Naive thymus-derived CD4-positive, alpha-beta T cell (primary cell): Measurements from ENCODE around the gene NUTM2E. TPM values are rescaled to one million over a fixed set of nuclear protein-coding genes. Genes with fewer than 3 reads are reported as not detected.
A peak's percentile ranks its signal among the peaks of the same experiment; 100 is the strongest.
"Not testable (repeated sequence)": the region's sequence is repeated elsewhere in the genome, so short reads cannot be mapped to it uniquely, and the experiment has no call there.

Source experiments
- ATAC-seq: fragments of 150-1000 bp; cut with Tn5 transposase; 2 replicates; pipeline ENCODE4 v1.10.0; 2021; ENCODE audit warnings: mild to moderate bottlenecking, moderate library complexity
- CTCF ChIA-PET: fragments of 350-600 bp; sonication (Branson Sonifier 250); formaldehyde crosslinking; loops from one replicate; lab custom pipeline; 2021; ENCODE audit warnings: antibody characterized with exemption; lab: Charles Lee
- POLR2A ChIA-PET: fragments of 350-600 bp; sonication (Branson Sonifier 250); formaldehyde crosslinking; loops from one replicate; lab custom pipeline; 2021; ENCODE audit warnings: antibody characterized with exemption, inconsistent platforms; lab: Charles Lee
- DNase-seq, 9 donors: peaks; one replicate each; pipeline versions ENCODE4 v3.0.0 to v3.0.0-alpha.2; 2020 to 2022; ENCODE audit warnings: mixed read lengths in 1 of 9
- H3K27ac ChIP-seq: one replicate; pipeline ENCODE4 v1.7.0; 2013; ENCODE audit warnings: mild to moderate bottlenecking, low read depth, low read length, moderate library complexity
- H3K27me3 ChIP-seq, 2 donors: one replicate each; pipeline ENCODE4 v1.7.0; 2013; ENCODE audit warnings: low read length in 2 of 2, mild to moderate bottlenecking in 2 of 2, moderate library complexity in 2 of 2; ENCODE audit not compliant: control insufficient read depth in 2 of 2, insufficient read depth in 2 of 2
- H3K36me3 ChIP-seq, 3 experiments: 1 replicate in 2 of 3; 2 replicates in 1 of 3; pipeline ENCODE4 v1.7.0; 2013; ENCODE audit warnings: low read length in 3 of 3, mild to moderate bottlenecking in 3 of 3, moderate library complexity in 1 of 3; ENCODE audit not compliant: insufficient read depth in 3 of 3, control insufficient read depth in 2 of 3
- H3K4me1 ChIP-seq, 2 donors: one replicate each; pipeline ENCODE4 v1.7.0; 2013; ENCODE audit warnings: low read length in 2 of 2, mild to moderate bottlenecking in 2 of 2, moderate library complexity in 1 of 2; ENCODE audit not compliant: control insufficient read depth in 2 of 2, insufficient read depth in 2 of 2
- H3K4me3 ChIP-seq: 2 replicates; pipeline ENCODE4 v1.7.0; 2013; ENCODE audit warnings: mild to moderate bottlenecking, low read length
- H3K9me3 ChIP-seq, 3 experiments: 1 replicate in 2 of 3; 2 replicates in 1 of 3; pipeline ENCODE4 v1.7.0; 2013; ENCODE audit warnings: low read length in 3 of 3; ENCODE audit not compliant: control insufficient read depth in 2 of 3
- H3K27ac Mint-ChIP-seq, 9 donors: one replicate each; pipeline ENCODE4 v1.8.0; 2020 to 2022; ENCODE audit warnings: mixed read lengths in 9 of 9, mild to moderate bottlenecking in 8 of 9, moderate library complexity in 5 of 9, inconsistent platforms in 2 of 9
- H3K27me3 Mint-ChIP-seq, 5 donors: one replicate each; pipeline ENCODE4 v1.8.0; 2021 to 2022; ENCODE audit warnings: mixed read lengths in 5 of 5, mild to moderate bottlenecking in 1 of 5
- H3K36me3 Mint-ChIP-seq, 5 donors: one replicate each; pipeline ENCODE4 v1.8.0; 2020 to 2022; ENCODE audit warnings: mixed read lengths in 5 of 5, mild to moderate bottlenecking in 3 of 5, inconsistent platforms in 1 of 5
- H3K4me1 Mint-ChIP-seq, 7 donors: one replicate each; pipeline ENCODE4 v1.8.0; 2020 to 2022; ENCODE audit warnings: mixed read lengths in 7 of 7, mild to moderate bottlenecking in 3 of 7, inconsistent platforms in 1 of 7
- H3K4me3 Mint-ChIP-seq, 10 donors: one replicate each; pipeline ENCODE4 v1.8.0; 2020 to 2022; ENCODE audit warnings: mild to moderate bottlenecking in 10 of 10, mixed read lengths in 10 of 10, moderate library complexity in 6 of 10, inconsistent platforms in 2 of 10
- H3K9me3 Mint-ChIP-seq, 11 donors: one replicate each; pipeline ENCODE4 v1.8.0; 2020 to 2022; ENCODE audit warnings: mixed read lengths in 11 of 11, mild to moderate bottlenecking in 4 of 11, inconsistent platforms in 1 of 11, moderate library complexity in 1 of 11
- intact Hi-C, 2 donors: fragments of 100-400 bp; cut with micrococcal nuclease; formaldehyde crosslinking; loops; one replicate each; pipeline ENCODE4 v1.15.1; 2023
- polyA plus RNA-seq, 2 donors: library from polyadenylated mRNA; unstranded; fragments of 300-500 nt; fragmentation: Illumina TruSeq; gene quantifications; one replicate each; pipeline ENCODE4 v1.2.3, GENCODE V29; 2021
- total RNA-seq, 6 experiments: library from RNA in 5 of 6; stranded (reverse) in 5 of 6; gene quantifications; 1 replicate in 5 of 6; 2 replicates in 1 of 6; pipeline ENCODE4 v1.2.3 and lab custom pipeline; 2021 to 2026

The NUTM2E gene, protein sequence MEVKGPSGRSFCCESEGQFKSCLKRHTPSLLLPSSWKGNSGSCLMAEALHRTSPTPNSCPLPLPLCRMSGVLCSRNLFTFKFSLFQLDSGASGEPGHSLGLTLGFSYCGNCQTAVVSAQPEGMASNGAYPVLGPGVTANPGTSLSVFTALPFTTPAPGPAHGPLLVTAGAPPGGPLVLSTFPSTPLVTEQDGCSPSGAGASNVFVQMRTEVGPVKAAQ (N-terminal part only)
- total RNA-seq = under 1 TPM; 0.12 to 0.89 (median 0.49) TPM
- not detected for polyA plus RNA-seq
- total RNA-seq (lab: John Stamatoyannopoulos, UW) = 1.5 reads per million, percentile 4 among the genes with 10 or more reads in this experiment

DNA sequence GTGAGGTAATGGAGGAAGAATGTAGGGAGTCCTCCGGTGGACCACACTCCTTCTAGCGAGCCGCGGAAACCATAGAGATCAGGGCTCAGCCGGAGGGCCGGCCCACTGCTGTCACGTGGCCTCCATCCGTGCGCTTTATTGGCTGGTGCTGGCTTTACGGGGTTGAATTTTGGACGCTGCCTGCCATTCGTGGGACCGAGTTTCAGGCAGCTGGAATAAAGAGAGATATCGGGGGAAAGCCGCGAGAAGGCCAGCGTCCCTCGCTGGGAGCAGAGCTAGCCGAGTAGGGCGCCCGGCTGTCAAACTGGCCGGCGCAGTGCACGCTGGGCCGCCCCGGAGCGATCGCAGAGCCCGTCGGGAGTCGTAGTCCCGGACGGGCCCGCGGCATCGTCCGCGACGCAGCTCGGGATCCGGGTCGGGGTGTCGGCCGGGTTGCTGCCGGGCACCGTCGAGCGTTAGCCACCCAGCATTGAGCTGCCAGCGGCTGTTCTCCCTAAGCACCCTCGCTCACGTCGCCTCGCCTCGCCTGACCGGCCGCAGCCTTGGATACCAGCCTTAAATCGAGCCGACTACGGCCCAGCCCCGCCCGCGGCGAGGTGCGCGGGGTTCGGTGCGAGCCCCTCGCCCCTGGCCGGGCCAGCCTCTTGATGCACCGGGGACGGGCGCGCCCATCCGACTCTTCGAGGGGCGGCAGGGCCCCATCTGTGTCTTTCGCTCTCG lies at the start of gene NUTM2E:
Gene NUTM2E, plus strand, starts transcription at position 244 of the 720 bp plus-strand sequence. CDS start 15,002 bp downstream, outside the sequence.
- peaks cover 12 to 44% (median 27%) of the 10 kb centered on the region in 7 donors for H3K4me1 Mint-ChIP-seq
- H3K4me1 ChIP-seq = peaks cover 7 to 11% of the 10 kb centered on the region in 2 donors
- H3K4me3 ChIP-seq = peak within 1 kb of the TSS; percentile 62
- H3K27me3 ChIP-seq, H3K9me3 ChIP-seq, CTCF ChIA-PET, H3K36me3 Mint-ChIP-seq, H3K9me3 Mint-ChIP-seq, H3K27me3 Mint-ChIP-seq, H3K36me3 ChIP-seq: not testable (repeated sequence)
- peak within 1 kb of the TSS; percentile 72 for H3K27ac ChIP-seq
- POLR2A ChIA-PET = interaction anchor here (1.4 kb wide), 1 partner anchor 252 kb away, joined by 3 read pairs; no protein-coding TSS in a partner anchor
- DNase-seq (peak; percentile 65 to 87 (median 81)), ATAC-seq (peak; percentile 96)
- intact Hi-C loops = loop anchor here in 1 of 2 donors (10.0 kb wide), 1 partner anchor 378 kb away; the partner anchor contains the start of gene ANXA11
- H3K27ac Mint-ChIP-seq = peak within 1 kb of the TSS; percentile 86 to 98 (median 91)
- peak within 1 kb of the TSS; percentile 79 to 98 (median 92) for H3K4me3 Mint-ChIP-seq

DNA sequence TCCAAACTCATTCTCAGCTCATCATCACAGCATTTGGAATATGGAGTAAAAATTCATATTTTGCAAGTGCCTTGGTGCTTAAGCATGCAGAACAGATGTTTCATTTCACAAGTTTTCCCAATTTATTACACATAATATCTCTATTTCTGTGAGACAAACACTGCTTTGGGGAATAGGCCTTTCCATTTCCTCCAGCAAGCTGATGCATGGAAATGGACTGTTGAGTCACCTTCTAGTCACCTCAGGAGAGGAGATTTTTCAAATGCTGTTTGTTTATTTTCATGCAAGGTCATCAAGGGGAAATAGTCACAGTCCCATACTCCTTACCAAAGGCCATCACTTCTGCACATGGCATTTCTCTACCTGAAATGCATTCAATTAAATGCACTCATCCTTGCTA lies 48.5 kb upstream of the NUTM2E start:
- H3K9me3 Mint-ChIP-seq, DNase-seq, H3K4me1 ChIP-seq, H3K36me3 ChIP-seq, CTCF ChIA-PET, H3K27me3 ChIP-seq, H3K27ac Mint-ChIP-seq, POLR2A ChIA-PET, ATAC-seq, H3K36me3 Mint-ChIP-seq, H3K4me3 Mint-ChIP-seq, H3K4me3 ChIP-seq, H3K4me1 Mint-ChIP-seq, H3K27me3 Mint-ChIP-seq, H3K9me3 ChIP-seq, H3K27ac ChIP-seq: not testable (repeated sequence)
- intact Hi-C loops = loop anchor here in 1 of 2 donors (2.0 kb wide), 1 partner anchor 151 kb away; no protein-coding TSS in a partner anchor

DNA sequence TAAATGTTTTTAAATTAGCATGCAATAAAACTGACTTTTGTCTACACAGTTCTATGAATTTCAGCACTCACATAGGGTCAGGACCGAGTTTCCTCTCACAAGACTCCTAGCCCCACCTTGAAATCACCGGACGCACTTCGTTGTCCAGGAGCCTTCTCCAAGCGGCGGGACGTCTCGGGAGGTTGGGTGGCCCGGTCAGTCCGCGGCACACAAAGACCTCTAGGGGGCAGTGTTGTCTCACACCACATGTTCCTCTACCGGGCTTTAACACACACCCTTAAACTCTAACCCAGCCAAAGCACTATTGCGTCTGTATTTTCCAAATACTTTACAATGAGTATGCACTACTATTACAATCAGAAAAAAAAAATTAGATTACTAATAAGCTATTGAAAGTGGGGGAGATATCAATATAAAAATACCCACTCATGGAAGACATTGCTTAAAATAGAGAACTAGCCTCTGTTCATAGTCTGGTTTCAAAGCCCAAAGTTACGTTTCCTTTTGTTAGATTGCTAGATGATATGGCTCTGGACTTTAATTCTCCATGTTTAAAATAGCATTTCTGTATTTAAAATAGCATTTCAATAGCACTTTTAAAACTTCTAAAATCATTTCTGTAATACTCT lies 47.1 kb upstream of the NUTM2E start:
- H3K4me1 ChIP-seq, H3K36me3 ChIP-seq, H3K4me3 ChIP-seq, POLR2A ChIA-PET, H3K9me3 Mint-ChIP-seq, H3K4me1 Mint-ChIP-seq, H3K9me3 ChIP-seq, H3K27me3 ChIP-seq, H3K36me3 Mint-ChIP-seq, H3K27ac Mint-ChIP-seq, H3K4me3 Mint-ChIP-seq, H3K27me3 Mint-ChIP-seq, H3K27ac ChIP-seq: not testable (repeated sequence)
- ATAC-seq = peak; percentile 94
- peak; percentile 26 to 64 (median 43) for DNase-seq
- intact Hi-C loops = loop anchor here in 1 of 2 donors (2.0 kb wide), 1 partner anchor 149 kb away; no protein-coding TSS in a partner anchor
- CTCF ChIA-PET = interaction anchor here (0.6 to 0.7 kb wide), 3 partner anchors 229 to 1134 kb away, joined by 3 read pairs; no protein-coding TSS in a partner anchor

DNA sequence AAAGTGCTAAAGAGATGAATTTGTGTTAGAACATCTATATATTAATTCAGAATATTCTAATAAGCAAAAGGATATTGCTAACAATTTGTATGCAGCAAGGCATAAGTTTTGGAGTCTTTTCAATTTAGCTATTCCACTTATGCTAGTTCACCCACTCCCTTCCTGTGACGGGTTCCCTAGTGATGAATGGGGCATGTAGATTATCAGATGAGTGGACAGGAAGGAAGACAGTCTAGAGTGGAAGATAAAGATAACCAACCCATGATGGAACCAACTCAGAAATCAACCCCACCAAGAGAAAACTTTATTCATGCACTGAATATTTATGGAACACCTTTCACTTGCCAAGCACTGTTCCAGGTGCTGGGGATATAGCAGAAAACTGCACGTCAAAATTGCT lies 46.5 kb upstream of the NUTM2E start:
- DNase-seq, H3K9me3 ChIP-seq, H3K27me3 Mint-ChIP-seq, H3K4me1 Mint-ChIP-seq, POLR2A ChIA-PET, ATAC-seq, H3K27ac ChIP-seq, H3K36me3 Mint-ChIP-seq, H3K4me3 ChIP-seq, H3K4me1 ChIP-seq, H3K4me3 Mint-ChIP-seq, H3K27me3 ChIP-seq, H3K36me3 ChIP-seq, H3K9me3 Mint-ChIP-seq, H3K27ac Mint-ChIP-seq: not testable (repeated sequence)
- CTCF ChIA-PET = interaction anchor here (0.7 kb wide), 1 partner anchor 229 kb away, joined by 3 read pairs; no protein-coding TSS in a partner anchor
- intact Hi-C loops = loop anchor here in 1 of 2 donors (2.0 kb wide), 1 partner anchor 149 kb away; no protein-coding TSS in a partner anchor

DNA sequence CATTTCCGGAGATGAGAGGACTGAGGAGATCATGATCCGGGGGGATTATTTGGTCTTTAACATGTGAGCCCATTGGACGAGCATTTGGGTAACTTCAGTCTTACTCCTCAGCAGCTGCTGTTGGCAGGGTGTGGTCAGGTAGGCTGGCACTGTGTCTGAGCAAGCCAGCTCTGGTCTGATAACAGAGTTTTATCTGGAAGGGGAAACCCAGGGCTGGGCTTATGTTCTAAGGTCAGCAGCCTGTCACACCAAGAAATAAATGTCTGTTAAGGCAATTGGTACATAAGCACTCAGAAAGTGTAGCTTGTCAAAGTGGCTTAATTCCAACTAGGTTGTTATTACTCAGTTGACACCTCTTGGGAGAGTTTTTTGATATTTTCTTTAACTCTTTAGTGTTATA lies 45.0 kb upstream of the NUTM2E start:
- H3K9me3 ChIP-seq, H3K27me3 ChIP-seq, H3K36me3 ChIP-seq, H3K4me3 ChIP-seq, H3K27ac ChIP-seq, H3K27ac Mint-ChIP-seq, DNase-seq, H3K9me3 Mint-ChIP-seq, intact Hi-C loops, ATAC-seq, H3K36me3 Mint-ChIP-seq, POLR2A ChIA-PET, H3K4me1 ChIP-seq, H3K4me1 Mint-ChIP-seq, H3K4me3 Mint-ChIP-seq, CTCF ChIA-PET, H3K27me3 Mint-ChIP-seq: not testable (repeated sequence)

DNA sequence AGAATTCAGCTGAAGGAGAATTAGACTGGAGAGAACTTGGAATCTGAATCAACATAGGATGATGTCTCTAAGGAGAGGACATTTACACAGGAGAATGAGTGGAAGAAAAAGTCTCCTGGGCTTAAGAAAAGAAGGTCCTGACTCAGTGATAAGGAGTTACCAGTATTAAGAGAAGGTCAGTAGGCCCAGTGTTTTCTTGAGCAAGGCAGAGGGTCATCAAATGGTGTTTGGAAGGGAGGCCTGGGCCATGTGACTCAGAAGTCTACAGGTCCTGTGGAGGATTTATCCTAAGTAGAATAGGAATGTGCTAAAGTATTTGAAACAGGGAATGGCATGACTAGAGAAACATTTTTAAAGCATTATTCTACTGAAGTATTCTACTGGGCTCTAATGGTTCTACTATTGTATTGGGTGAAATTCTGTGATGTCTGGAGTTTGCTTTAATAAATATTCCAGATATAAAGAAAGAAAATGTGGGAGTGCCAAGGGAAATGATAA lies 39.0 kb upstream of the NUTM2E start:
- H3K4me1 Mint-ChIP-seq, H3K9me3 Mint-ChIP-seq, H3K27ac Mint-ChIP-seq, H3K27ac ChIP-seq, H3K27me3 Mint-ChIP-seq, H3K4me3 ChIP-seq, CTCF ChIA-PET, POLR2A ChIA-PET, H3K9me3 ChIP-seq, H3K36me3 ChIP-seq, intact Hi-C loops, DNase-seq, H3K36me3 Mint-ChIP-seq, ATAC-seq, H3K27me3 ChIP-seq, H3K4me3 Mint-ChIP-seq, H3K4me1 ChIP-seq: not testable (repeated sequence)
